OCI-LY3 (cell line): Measurements from ENCODE around the gene MAPT.

Source experiments
- EZH2phosphoT487 ChIP-seq: fragments of 200-600 bp; shearing (Covaris generic); IDR thresholded peaks from 2 replicates; pipeline ENCODE4 v1.6.1; 2018; ENCODE audit warnings: antibody characterized with exemption, mixed run types, low read depth
- TF ChIP-seq, protein P1 (sequence below): fragments of 200-600, 300-600 bp; sonication (generic); IDR thresholded peaks from 2 replicates; pipeline ENCODE4 v1.5.1; 2014; ENCODE audit warnings: antibody characterized with exemption, low read length, low read depth

DNA sequence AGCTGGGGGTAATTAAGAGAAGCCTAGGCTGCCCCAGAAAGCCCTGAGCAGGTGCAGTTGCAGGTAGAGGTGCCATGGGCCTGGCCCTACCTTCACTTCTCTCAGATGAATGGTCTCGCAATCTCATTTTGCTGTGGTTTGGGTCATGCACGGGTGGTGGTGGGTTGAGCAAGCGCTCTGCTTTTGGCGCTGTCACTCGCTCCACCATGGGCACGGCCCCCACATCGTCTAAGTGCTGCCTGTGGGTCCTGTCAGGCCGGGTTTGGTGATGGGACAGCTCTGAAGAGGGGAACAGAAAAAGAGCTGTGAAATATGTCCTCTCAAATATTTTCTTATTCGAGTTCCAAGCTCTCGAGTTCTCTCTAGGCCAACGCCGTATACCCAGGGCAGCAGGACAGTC lies 144.6 kb downstream of the MAPT start:
- TF ChIP-seq, protein P1, sequence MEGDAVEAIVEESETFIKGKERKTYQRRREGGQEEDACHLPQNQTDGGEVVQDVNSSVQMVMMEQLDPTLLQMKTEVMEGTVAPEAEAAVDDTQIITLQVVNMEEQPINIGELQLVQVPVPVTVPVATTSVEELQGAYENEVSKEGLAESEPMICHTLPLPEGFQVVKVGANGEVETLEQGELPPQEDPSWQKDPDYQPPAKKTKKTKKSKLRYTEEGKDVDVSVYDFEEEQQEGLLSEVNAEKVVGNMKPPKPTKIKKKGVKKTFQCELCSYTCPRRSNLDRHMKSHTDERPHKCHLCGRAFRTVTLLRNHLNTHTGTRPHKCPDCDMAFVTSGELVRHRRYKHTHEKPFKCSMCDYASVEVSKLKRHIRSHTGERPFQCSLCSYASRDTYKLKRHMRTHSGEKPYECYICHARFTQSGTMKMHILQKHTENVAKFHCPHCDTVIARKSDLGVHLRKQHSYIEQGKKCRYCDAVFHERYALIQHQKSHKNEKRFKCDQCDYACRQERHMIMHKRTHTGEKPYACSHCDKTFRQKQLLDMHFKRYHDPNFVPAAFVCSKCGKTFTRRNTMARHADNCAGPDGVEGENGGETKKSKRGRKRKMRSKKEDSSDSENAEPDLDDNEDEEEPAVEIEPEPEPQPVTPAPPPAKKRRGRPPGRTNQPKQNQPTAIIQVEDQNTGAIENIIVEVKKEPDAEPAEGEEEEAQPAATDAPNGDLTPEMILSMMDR = no peak
- TF ChIP-seq EZH2phosphoT487 = no peak
